Measurements from ENCODE around the gene UBE2I.

UBE2I gene

GRCh38 chr16:1330931-1331711 lies 21.7 kb downstream of the UBE2I start:
- no peak for DNase-seq

GRCh38 chr16:1331712-1332617 lies 22.5 kb downstream of the UBE2I start:
- DNase-seq = no peak

GRCh38 chr16:1332618-1333148 lies 23.2 kb downstream of the UBE2I start:
- DNase-seq = no peak

- peak; percentile 52 for DNase-seq
Measured at GRCh38 chr16:1333149-1333812, 23.8 kb downstream of the UBE2I start, which contains the start of gene BAIAP3. TSS of gene BAIAP3 (plus strand) at chr16:1333645. CDS start at chr16:1338550, 4,905 bp downstream.

GRCh38 chr16:1333854-1334700 lies 24.6 kb downstream of the UBE2I start:
- DNase-seq = no peak

GRCh38 chr16:1334739-1335138 lies 25.3 kb downstream of the UBE2I start:
- no peak for DNase-seq

GRCh38 chr16:1335211-1335971 lies 26.0 kb downstream of the UBE2I start:
- no peak for DNase-seq

GRCh38 chr16:1335996-1336395 lies 26.6 kb downstream of the UBE2I start:
- no peak for DNase-seq

- no peak for DNase-seq
Measured at GRCh38 chr16:1336619-1337018, 27.2 kb downstream of the UBE2I start.

GRCh38 chr16:1337486-1337885 lies 28.1 kb downstream of the UBE2I start:
- DNase-seq = no peak

GRCh38 chr16:1338119-1338730 lies 28.8 kb downstream of the UBE2I start:
- no peak for DNase-seq

GRCh38 chr16:1338855-1339675 lies 29.6 kb downstream of the UBE2I start:
- DNase-seq = no peak

GRCh38 chr16:1340730-1341494 lies 31.5 kb downstream of the UBE2I start:
- no peak for DNase-seq

- DNase-seq = no peak
Measured at GRCh38 chr16:1341495-1342420, 32.3 kb downstream of the UBE2I start.

GRCh38 chr16:1342526-1343427 lies 33.3 kb downstream of the UBE2I start:
- peak; percentile 86 for DNase-seq

GRCh38 chr16:1343428-1344242 lies 34.2 kb downstream of the UBE2I start:
- no peak for DNase-seq

All from stimulated activated CD4-positive, alpha-beta T cell treated with anti-CD3 and anti-CD28 coated beads, Interleukin-12 subunit alpha, Interleukin-12 subunit beta, amount 100 ng/mL, for 4 hours (primary cell).